CD8-positive, alpha-beta memory T cell (primary cell): ENCODE data around the gene SLC15A2. TPM values are rescaled to one million over a fixed set of nuclear protein-coding genes. Genes with fewer than 3 reads are reported as not detected.

Experiments used
- CTCF ChIA-PET: fragments of 350-600 bp; sonication (Branson Sonifier 250); formaldehyde crosslinking; loops from one replicate; lab custom pipeline; 2021; ENCODE audit warnings: antibody characterized with exemption; lab: Charles Lee
- POLR2A ChIA-PET: fragments of 350-600 bp; sonication (Branson Sonifier 250); formaldehyde crosslinking; loops from one replicate; lab custom pipeline; 2021; ENCODE audit warnings: antibody characterized with exemption; lab: Charles Lee
- DNase-seq, 5 donors: peaks; one replicate each; pipeline versions ENCODE4 v3.0.0 to v3.0.0-alpha.2; 2020 to 2022; ENCODE audit warnings: mixed read lengths in 1 of 5
- H3K27ac ChIP-seq: one replicate; pipeline ENCODE4 v1.7.0; 2013; ENCODE audit warnings: low read depth, mild to moderate bottlenecking, low read length, moderate library complexity
- H3K27me3 ChIP-seq: 2 replicates; pipeline ENCODE4 v1.7.0; 2013; ENCODE audit warnings: low read length, mild to moderate bottlenecking; ENCODE audit not compliant: insufficient read depth, poor library complexity, severe bottlenecking
- H3K36me3 ChIP-seq: 2 replicates; pipeline ENCODE4 v1.7.0; 2013; ENCODE audit warnings: mild to moderate bottlenecking, low read length, moderate library complexity; ENCODE audit not compliant: insufficient read depth
- H3K4me1 ChIP-seq: 2 replicates; pipeline ENCODE4 v1.7.0; 2013; ENCODE audit warnings: mild to moderate bottlenecking, low read length, moderate library complexity; ENCODE audit not compliant: insufficient read depth
- H3K4me3 ChIP-seq: 2 replicates; pipeline ENCODE4 v1.7.0; 2013; ENCODE audit warnings: mild to moderate bottlenecking, low read length
- H3K9me3 ChIP-seq: 2 replicates; pipeline ENCODE4 v1.7.0; 2013; ENCODE audit warnings: mild to moderate bottlenecking, low read length
- H3K27ac Mint-ChIP-seq, 8 donors: one replicate each; pipeline ENCODE4 v1.8.0; 2020 to 2021; ENCODE audit warnings: mixed read lengths in 8 of 8, mild to moderate bottlenecking in 6 of 8, inconsistent platforms in 3 of 8, moderate library complexity in 3 of 8
- H3K27me3 Mint-ChIP-seq, 2 donors: one replicate each; pipeline ENCODE4 v1.8.0; 2020 to 2021; ENCODE audit warnings: mixed read lengths in 2 of 2, mild to moderate bottlenecking in 1 of 2, moderate library complexity in 1 of 2
- H3K36me3 Mint-ChIP-seq, 3 donors: one replicate each; pipeline ENCODE4 v1.8.0; 2020 to 2021; ENCODE audit warnings: mixed read lengths in 3 of 3, inconsistent platforms in 1 of 3, mild to moderate bottlenecking in 1 of 3
- H3K4me1 Mint-ChIP-seq, 3 donors: one replicate each; pipeline ENCODE4 v1.8.0; 2020 to 2021; ENCODE audit warnings: mixed read lengths in 3 of 3, inconsistent platforms in 1 of 3, mild to moderate bottlenecking in 1 of 3
- H3K4me3 Mint-ChIP-seq, 7 donors: one replicate each; pipeline ENCODE4 v1.8.0; 2020 to 2021; ENCODE audit warnings: mixed read lengths in 7 of 7, mild to moderate bottlenecking in 6 of 7, moderate library complexity in 4 of 7, inconsistent platforms in 2 of 7
- H3K9me3 Mint-ChIP-seq, 5 donors: one replicate each; pipeline ENCODE4 v1.8.0; 2020 to 2022; ENCODE audit warnings: mixed read lengths in 5 of 5, mild to moderate bottlenecking in 3 of 5, moderate library complexity in 2 of 5, inconsistent platforms in 1 of 5
- polyA plus RNA-seq: library from polyadenylated mRNA; unstranded; fragments of 300-500 nt; fragmentation: Illumina TruSeq; gene quantifications from one replicate; pipeline ENCODE4 v1.2.3, GENCODE V29; 2021
- total RNA-seq, 2 experiments: library from RNA; stranded (reverse); gene quantifications; one replicate each; pipeline ENCODE4 v1.2.3, GENCODE V29; 2021

Gene SLC15A2
- total and polyA plus RNA-seq, 3 experiments from 2014 or later: 0.15 to 0.91 (median 0.88) TPM

DNA sequence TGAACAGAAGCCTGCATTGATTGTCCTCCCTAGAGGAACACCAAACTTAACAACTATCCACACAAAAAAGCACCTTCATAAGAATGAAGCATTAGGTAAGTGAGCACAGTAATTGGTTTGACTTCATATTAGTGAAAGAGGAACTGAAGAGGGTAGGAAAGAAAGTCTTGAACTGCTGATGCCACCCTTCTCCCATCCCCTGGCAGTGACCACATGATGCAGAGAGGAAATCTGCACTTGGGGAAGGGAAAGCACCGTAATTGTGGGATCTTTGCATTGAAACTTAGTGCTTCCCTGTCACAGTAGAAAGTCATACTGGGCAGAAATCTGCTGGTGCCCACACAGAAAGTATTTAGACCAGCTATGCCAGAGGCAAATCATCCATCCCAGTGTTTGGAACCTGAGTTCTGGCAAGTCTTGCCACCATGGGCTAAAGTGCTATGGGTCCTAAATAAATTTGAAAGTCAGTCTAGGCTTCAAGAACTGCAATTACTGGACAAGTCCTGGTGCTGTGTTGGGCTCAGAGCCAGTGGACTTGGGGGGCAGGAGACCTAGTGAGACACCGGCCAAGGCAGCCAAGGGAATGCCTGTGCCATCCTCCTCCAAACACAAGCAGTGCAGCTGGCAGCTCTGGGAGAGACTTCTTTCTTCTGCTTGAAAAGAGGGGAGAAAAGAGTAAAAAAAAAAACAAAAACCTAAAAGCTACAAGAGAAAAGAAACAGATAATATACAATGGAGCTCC, 63.6 kb downstream of the SLC15A2 start:
- H3K27me3 Mint-ChIP-seq: no peaks in the 10 kb centered on the region
- Histone ChIP-seq H3K27me3 (no peaks in the 10 kb centered on the region), H3K27ac (no peak overlapping the region), H3K36me3 (no peaks in the 10 kb centered on the region), H3K9me3 (no peaks in the 10 kb centered on the region), H3K4me1 (no peaks in the 10 kb centered on the region), H3K4me3 (no peak overlapping the region)
- peaks cover 0 to 5% (median 2%) of the 10 kb centered on the region in 5 donors for H3K9me3 Mint-ChIP-seq
- H3K4me1 Mint-ChIP-seq: no peaks in the 10 kb centered on the region
- ChIA-PET POLR2A (no interaction called here), CTCF (no interaction called here)
- no peak overlapping the region for H3K4me3 Mint-ChIP-seq
- H3K27ac Mint-ChIP-seq: no peak overlapping the region
- H3K36me3 Mint-ChIP-seq: peaks cover 0 to 19% (median 2%) of the 10 kb centered on the region in 3 donors
- DNase-seq: no peak

- Histone ChIP-seq H3K9me3 (no peaks in the 10 kb centered on the region), H3K27me3 (no peaks in the 10 kb centered on the region), H3K4me1 (no peaks in the 10 kb centered on the region), H3K27ac (no peak overlapping the region), H3K4me3 (no peak overlapping the region), H3K36me3 (no peaks in the 10 kb centered on the region)
- Mint-ChIP-seq H3K9me3 (peaks cover 0 to 5% (median 2%) of the 10 kb centered on the region in 5 donors), H3K27me3 (peaks cover 0 to 1% of the 10 kb centered on the region in 2 donors), H3K27ac (no peak overlapping the region), H3K36me3 (peaks cover 0 to 18% (median 2%) of the 10 kb centered on the region in 3 donors), H3K4me3 (no peak overlapping the region), H3K4me1 (no peaks in the 10 kb centered on the region)
- ChIA-PET POLR2A (no interaction called here), CTCF (no interaction called here)
- no peak for DNase-seq
These were observed 64.6 kb downstream of the SLC15A2 start for GRCh38 chr3:121958801-121959200.

GRCh38 chr3:121961283-121961682, 67.1 kb downstream of the SLC15A2 start:
- Mint-ChIP-seq H3K27ac (no peak overlapping the region), H3K4me3 (no peak overlapping the region), H3K27me3 (peaks cover 0 to 5% of the 10 kb centered on the region in 2 donors), H3K36me3 (peaks cover 0 to 13% (median 2%) of the 10 kb centered on the region in 3 donors), H3K9me3 (peaks cover 0 to 4% (median 0%) of the 10 kb centered on the region in 5 donors), H3K4me1 (no peaks in the 10 kb centered on the region)
- ChIA-PET CTCF (no interaction called here), POLR2A (no interaction called here)
- Histone ChIP-seq H3K27ac (no peak overlapping the region), H3K36me3 (no peaks in the 10 kb centered on the region), H3K4me1 (no peaks in the 10 kb centered on the region), H3K4me3 (no peak overlapping the region), H3K9me3 (no peaks in the 10 kb centered on the region), H3K27me3 (no peaks in the 10 kb centered on the region)
- no peak for DNase-seq

DNA sequence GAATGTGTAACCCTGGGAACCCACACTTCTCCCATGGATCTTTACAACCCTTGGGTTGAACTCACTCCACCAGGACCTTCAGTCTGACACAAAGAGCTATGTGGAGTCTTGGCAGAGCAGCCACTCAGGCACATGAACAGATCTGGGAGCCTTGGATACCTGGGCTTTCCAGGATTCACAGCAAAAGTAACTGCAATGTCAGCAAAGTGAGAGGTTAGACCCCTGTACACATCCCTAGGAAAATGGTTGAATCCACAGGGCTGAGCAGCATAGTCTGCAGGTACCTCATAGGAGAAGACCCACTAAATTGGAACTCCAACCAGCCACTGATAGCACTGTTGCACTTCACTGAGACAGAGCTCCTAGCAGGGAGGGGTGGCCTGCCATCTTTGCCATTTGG, 68.2 kb downstream of the SLC15A2 start:
- POLR2A ChIA-PET: no interaction called here
- no peak overlapping the region for H3K27ac Mint-ChIP-seq
- CTCF ChIA-PET: no interaction called here

DNA sequence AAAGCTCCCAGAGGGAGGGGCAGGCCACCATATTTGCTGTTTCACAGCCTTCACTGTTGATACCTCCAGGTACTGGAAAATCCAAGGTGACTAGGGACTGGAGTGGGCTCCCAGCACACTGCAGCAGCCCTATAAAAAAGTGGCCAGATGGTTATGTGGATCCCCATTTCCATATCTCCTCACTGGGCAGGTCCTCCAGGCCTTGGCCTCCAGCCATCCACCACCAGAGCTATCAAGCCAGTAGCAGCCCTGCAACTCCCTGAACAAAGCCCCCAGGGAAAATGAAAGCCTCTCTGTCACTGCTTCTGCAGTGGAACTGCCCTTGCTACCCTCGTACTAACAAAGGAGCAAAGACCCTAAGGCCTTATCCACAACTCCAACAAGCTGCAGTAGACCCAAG, 69.4 kb downstream of the SLC15A2 start:
- no peak for DNase-seq
- Histone ChIP-seq H3K9me3 (no peaks in the 10 kb centered on the region), H3K36me3 (no peaks in the 10 kb centered on the region), H3K4me3 (no peak overlapping the region), H3K4me1 (no peaks in the 10 kb centered on the region), H3K27ac (no peak overlapping the region), H3K27me3 (no peaks in the 10 kb centered on the region)
- peaks cover 0 to 4% (median 0%) of the 10 kb centered on the region in 5 donors for H3K9me3 Mint-ChIP-seq
- H3K36me3 Mint-ChIP-seq: peaks cover 0 to 2% (median 0%) of the 10 kb centered on the region in 3 donors
- ChIA-PET POLR2A (no interaction called here), CTCF (no interaction called here)
- H3K4me1 Mint-ChIP-seq: no peaks in the 10 kb centered on the region
- no peak overlapping the region for H3K4me3 Mint-ChIP-seq
- H3K27ac Mint-ChIP-seq: no peak overlapping the region
- peaks cover 3 to 6% of the 10 kb centered on the region in 2 donors for H3K27me3 Mint-ChIP-seq

More for the DNA sequence above, 68.2 kb downstream of the SLC15A2 start:
- Mint-ChIP-seq H3K9me3 (peaks cover 0 to 4% (median 0%) of the 10 kb centered on the region in 5 donors), H3K27me3 (peaks cover 0 to 6% of the 10 kb centered on the region in 2 donors), H3K4me3 (no peak overlapping the region), H3K4me1 (no peaks in the 10 kb centered on the region), H3K36me3 (peaks cover 0 to 7% (median 2%) of the 10 kb centered on the region in 3 donors)
- no peaks in the 10 kb centered on the region for H3K4me1 ChIP-seq
- no peak overlapping the region for H3K27ac ChIP-seq
- H3K36me3 ChIP-seq: no peaks in the 10 kb centered on the region
- no peaks in the 10 kb centered on the region for H3K9me3 ChIP-seq
- H3K27me3 ChIP-seq: no peaks in the 10 kb centered on the region
- H3K4me3 ChIP-seq: no peak overlapping the region
- DNase-seq: no peak

- Histone ChIP-seq H3K27me3 (no peaks in the 10 kb centered on the region), H3K4me3 (no peak overlapping the region), H3K27ac (no peak overlapping the region), H3K4me1 (no peaks in the 10 kb centered on the region), H3K9me3 (no peaks in the 10 kb centered on the region), H3K36me3 (no peaks in the 10 kb centered on the region)
- Mint-ChIP-seq H3K27ac (no peak overlapping the region), H3K4me3 (no peak overlapping the region), H3K9me3 (no peaks in the 10 kb centered on the region), H3K4me1 (no peaks in the 10 kb centered on the region), H3K27me3 (peaks cover 3 to 4% of the 10 kb centered on the region in 2 donors), H3K36me3 (no peaks in the 10 kb centered on the region)
- ChIA-PET POLR2A (no interaction called here), CTCF (no interaction called here)
- no peak for DNase-seq
These were observed 75.4 kb downstream of the SLC15A2 start for GRCh38 chr3:121969631-121970030.

DNA sequence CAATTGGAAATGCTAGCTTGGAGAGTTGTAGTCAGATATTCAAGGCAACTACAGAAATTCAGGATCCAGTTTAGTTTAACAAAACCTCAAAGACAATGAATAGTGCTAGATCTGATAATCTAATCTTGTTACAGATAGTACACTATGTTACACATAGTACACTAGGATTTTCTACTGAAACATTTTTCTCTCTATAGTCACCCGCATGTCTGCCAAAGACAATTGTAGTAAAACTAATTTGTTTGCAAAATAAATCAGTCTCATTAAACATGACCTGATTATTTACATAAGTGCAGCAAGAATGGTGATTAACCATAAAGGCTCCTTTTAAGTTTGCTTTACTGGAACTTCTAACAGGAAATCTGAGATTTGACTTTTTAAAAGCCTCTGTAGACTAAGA, 75.8 kb downstream of the SLC15A2 start:
- Mint-ChIP-seq H3K36me3 (peaks cover 0 to 4% (median 0%) of the 10 kb centered on the region in 3 donors), H3K27me3 (peaks cover 3 to 4% of the 10 kb centered on the region in 2 donors), H3K4me3 (no peak overlapping the region), H3K9me3 (peaks cover 0 to 3% (median 0%) of the 10 kb centered on the region in 5 donors), H3K4me1 (no peaks in the 10 kb centered on the region), H3K27ac (no peak overlapping the region)
- CTCF ChIA-PET: no interaction called here
- POLR2A ChIA-PET: no interaction called here
- Histone ChIP-seq H3K27ac (no peak overlapping the region), H3K27me3 (no peaks in the 10 kb centered on the region), H3K4me1 (no peaks in the 10 kb centered on the region), H3K36me3 (no peaks in the 10 kb centered on the region), H3K4me3 (no peak overlapping the region), H3K9me3 (no peaks in the 10 kb centered on the region)
- no peak for DNase-seq

DNA sequence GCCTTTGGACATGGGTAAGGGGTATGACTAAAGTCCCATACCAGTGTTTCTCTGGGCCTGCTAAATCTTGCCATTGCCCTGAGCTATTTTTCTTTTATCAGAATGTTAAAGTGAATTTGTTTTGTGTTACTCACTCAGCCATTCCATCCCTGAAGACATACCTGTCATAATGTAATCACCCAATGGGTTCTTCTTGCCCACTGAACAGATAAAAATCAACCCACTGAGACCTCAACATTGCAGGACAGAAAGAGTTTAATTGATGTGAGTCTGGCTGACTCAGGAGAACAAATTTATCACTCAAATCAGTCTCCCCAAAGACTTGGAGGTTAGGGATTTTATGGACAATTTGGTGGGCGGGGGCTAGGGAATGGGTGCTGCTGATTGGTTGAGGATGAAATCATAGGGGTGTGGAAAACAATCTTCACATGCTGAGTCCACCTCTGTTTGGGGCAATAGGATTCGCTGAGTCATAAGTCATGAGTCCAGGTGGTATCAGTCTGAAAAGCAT, 80.5 kb downstream of the SLC15A2 start:
- CTCF ChIA-PET: no interaction called here
- Histone ChIP-seq H3K4me3 (no peak overlapping the region), H3K9me3 (no peaks in the 10 kb centered on the region), H3K27me3 (no peaks in the 10 kb centered on the region), H3K36me3 (no peaks in the 10 kb centered on the region), H3K4me1 (no peaks in the 10 kb centered on the region), H3K27ac (no peak overlapping the region)
- peaks cover 0 to 10% (median 9%) of the 10 kb centered on the region in 5 donors for H3K9me3 Mint-ChIP-seq
- peaks cover 0 to 4% (median 0%) of the 10 kb centered on the region in 3 donors for H3K36me3 Mint-ChIP-seq
- POLR2A ChIA-PET: no interaction called here
- no peak overlapping the region for H3K27ac Mint-ChIP-seq
- H3K4me3 Mint-ChIP-seq: no peak overlapping the region
- DNase-seq: no peak
- peaks cover 0 to 3% of the 10 kb centered on the region in 2 donors for H3K27me3 Mint-ChIP-seq
- H3K4me1 Mint-ChIP-seq: no peaks in the 10 kb centered on the region
